Lower leg skin (tissue), 4 donors: Measurements from ENCODE around the gene SMC6. TPM values are rescaled to one million over a fixed set of nuclear protein-coding genes. Genes with fewer than 3 reads are reported as not detected.

Experiments
- DNase-seq, 2 donors: peaks; one replicate each; pipeline ENCODE4 v3.0.0-alpha.2; 2019; ENCODE audit warnings: low spot score in 2 of 2
- H3K4me3 ChIP-seq: fragments of 200-600 bp; sonication (generic); 2 replicates; pipeline ENCODE4 v1.5.1; 2017; ENCODE audit warnings: mild to moderate bottlenecking, low read depth; ENCODE audit not compliant: poor library complexity, severe bottlenecking
- CTCF ChIP-seq, 3 donors: fragments of 450-650 bp; IDR thresholded peaks; one replicate each; pipeline ENCODE4 v1.5.1; 2016; ENCODE audit warnings: antibody characterized with exemption in 3 of 3, mild to moderate bottlenecking in 3 of 3, moderate library complexity in 2 of 3
- POLR2A ChIP-seq, 2 donors: fragments of 450-650 bp; IDR thresholded peaks; one replicate each; pipeline ENCODE4 v1.6.1; 2016 to 2017; ENCODE audit warnings: antibody characterized with exemption in 2 of 2, mild to moderate bottlenecking in 1 of 2, moderate library complexity in 1 of 2
- WGBS, 2 donors: methylation state at CpG; one replicate each; pipeline ENCODE4 v1.1.5; 2018; 5-methylcytosine and 5-hydroxymethylcytosine counted together
- intact Hi-C: fragments of 100-400 bp; cut with DNase I; formaldehyde crosslinking; loops from one replicate; pipeline ENCODE4 v1.15.0; 2023; ENCODE audit warnings: low total_unique reads
- total RNA-seq, 4 donors: library from RNA; depleted of rRNA; stranded (reverse); fragments of >200 nt; gene quantifications; one replicate each; pipeline ENCODE4 v1.1.0, GENCODE V29; 2016

Gene SMC6
- total RNA-seq, 4 donors from 2014 or later: 14.2 to 17.9 (median 15.4) TPM

DNA sequence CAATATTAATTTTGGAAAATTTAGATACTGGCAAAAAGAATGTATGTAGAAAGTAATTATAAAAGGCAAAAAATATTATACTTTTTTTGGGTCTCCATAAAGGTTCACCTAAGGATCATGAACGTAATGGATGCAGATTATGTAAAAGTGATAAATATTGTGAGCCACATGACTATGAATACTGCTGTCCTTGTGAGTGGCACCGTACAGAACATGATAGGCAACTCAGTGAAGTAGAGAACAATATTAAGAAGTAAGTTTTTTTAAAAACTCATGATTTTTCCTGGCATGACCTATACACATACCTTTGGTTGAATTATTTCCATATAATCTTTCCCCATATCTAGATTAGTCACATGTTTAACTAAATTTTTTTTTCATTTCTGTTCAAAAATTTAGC, 18.9 kb upstream of the SMC6 start:
- DNase-seq: no peak
- H3K4me3 ChIP-seq: no peak overlapping the region
- TF ChIP-seq CTCF (IDR thresholded peaks at IDR 0.05) (no peak), POLR2A (IDR thresholded peaks at IDR 0.05) (no peak)
- WGBS, 2 donors: 92 to 95% methylated on average over 2 of the region's 2 CpGs
- intact Hi-C loops: no loop called here

DNA sequence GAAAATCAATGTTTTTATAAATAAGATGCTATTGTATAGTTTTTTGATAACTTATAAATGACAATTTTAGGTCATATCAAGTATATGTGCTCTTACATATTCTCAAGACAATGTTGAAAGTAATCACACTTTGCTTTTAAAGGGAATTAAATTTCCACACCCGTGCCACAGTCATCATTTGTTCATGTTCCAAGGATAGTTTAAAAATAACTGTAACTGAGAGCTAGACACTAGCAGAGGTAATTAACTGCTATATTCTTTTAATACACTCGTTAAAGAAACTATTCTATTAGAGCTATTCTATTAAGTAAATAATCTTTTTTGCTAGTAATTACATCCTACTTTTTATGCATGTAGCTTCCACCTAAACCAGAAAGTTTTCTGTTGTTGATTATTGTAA, 18.3 kb upstream of the SMC6 start:
- TF ChIP-seq POLR2A (IDR thresholded peaks at IDR 0.05): no peak
- TF ChIP-seq CTCF (IDR thresholded peaks at IDR 0.05): no peak
- WGBS, 2 donors: 91 to 92% methylated on average over 2 of the region's 2 CpGs
- H3K4me3 ChIP-seq: no peak overlapping the region
- intact Hi-C loops: no loop called here
- no peak for DNase-seq

DNA sequence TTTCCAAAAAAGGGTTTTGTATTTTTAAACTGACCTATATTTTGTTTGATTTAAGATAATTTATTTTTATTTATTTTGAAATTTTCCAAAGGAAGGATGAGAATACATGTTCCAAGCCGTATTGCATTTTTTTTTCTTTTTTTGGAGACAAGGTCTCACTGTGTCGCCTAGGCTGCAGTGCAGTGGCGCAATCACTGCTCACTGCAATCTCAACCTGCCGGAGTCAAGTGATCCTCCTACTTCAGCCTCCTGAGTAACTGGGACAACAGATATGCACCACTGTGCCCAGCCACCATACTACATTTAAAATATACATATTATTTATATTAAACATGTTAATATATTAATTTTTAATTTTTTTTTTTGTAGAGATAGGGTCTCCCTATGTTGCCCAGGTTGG, 15.3 kb upstream of the SMC6 start:
- TF ChIP-seq CTCF (IDR thresholded peaks at IDR 0.05): no peak
- TF ChIP-seq POLR2A (IDR thresholded peaks at IDR 0.05): no peak
- intact Hi-C loops: no loop called here
- DNase-seq: no peak
- WGBS, 2 donors: 96% methylated on average over 4 of the region's 4 CpGs
- H3K4me3 ChIP-seq: no peak overlapping the region

DNA sequence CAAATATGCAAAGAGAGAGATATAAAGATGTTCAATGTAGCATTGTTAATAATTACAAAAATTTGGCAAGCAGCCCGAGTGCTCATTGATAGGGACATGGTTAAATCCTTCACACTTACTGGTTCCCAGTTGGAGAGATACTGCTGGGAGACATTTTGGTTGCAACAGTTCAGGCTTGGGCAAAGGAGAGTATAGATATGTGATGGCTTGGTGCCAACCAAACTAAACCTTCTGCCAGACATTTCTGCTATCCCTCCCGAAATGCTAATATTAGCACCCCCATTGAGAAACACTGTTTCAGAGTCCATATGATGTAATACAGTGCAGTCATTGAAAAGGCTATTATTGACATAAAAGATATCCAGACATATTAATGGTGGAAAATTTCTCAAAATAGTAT, 11.8 kb upstream of the SMC6 start:
- intact Hi-C loops: no loop called here
- DNase-seq: no peak
- H3K4me3 ChIP-seq: no peak overlapping the region
- WGBS, 2 donors: 90 to 91% methylated on average over 2 of the region's 2 CpGs
- TF ChIP-seq POLR2A (IDR thresholded peaks at IDR 0.05): no peak
- TF ChIP-seq CTCF (IDR thresholded peaks at IDR 0.05): no peak

GRCh38 chr2:17763641-17764333, 10.2 kb upstream of the SMC6 start:
- intact Hi-C loops: no loop called here

More at GRCh38 chr2:17763641-17764333, 10.2 kb upstream of the SMC6 start:
- WGBS, 2 donors: 89 to 94% methylated on average over 10 of the region's 10 CpGs
- DNase-seq: no peak
- no peak for TF ChIP-seq CTCF (IDR thresholded peaks at IDR 0.05)
- no peak for TF ChIP-seq POLR2A (IDR thresholded peaks at IDR 0.05)
- H3K4me3 ChIP-seq: no peak overlapping the region
